Measurements from ENCODE around the gene RAPGEF4. TPM values are rescaled to one million over a fixed set of nuclear protein-coding genes. Genes with fewer than 3 reads are reported as not detected.
A peak's percentile ranks its signal among the peaks of the same experiment; 100 is the strongest.

RAPGEF4 gene
- total RNA-seq, 2 experiments from 2014 or later, result 0.85 to 1.3 TPM

DNA sequence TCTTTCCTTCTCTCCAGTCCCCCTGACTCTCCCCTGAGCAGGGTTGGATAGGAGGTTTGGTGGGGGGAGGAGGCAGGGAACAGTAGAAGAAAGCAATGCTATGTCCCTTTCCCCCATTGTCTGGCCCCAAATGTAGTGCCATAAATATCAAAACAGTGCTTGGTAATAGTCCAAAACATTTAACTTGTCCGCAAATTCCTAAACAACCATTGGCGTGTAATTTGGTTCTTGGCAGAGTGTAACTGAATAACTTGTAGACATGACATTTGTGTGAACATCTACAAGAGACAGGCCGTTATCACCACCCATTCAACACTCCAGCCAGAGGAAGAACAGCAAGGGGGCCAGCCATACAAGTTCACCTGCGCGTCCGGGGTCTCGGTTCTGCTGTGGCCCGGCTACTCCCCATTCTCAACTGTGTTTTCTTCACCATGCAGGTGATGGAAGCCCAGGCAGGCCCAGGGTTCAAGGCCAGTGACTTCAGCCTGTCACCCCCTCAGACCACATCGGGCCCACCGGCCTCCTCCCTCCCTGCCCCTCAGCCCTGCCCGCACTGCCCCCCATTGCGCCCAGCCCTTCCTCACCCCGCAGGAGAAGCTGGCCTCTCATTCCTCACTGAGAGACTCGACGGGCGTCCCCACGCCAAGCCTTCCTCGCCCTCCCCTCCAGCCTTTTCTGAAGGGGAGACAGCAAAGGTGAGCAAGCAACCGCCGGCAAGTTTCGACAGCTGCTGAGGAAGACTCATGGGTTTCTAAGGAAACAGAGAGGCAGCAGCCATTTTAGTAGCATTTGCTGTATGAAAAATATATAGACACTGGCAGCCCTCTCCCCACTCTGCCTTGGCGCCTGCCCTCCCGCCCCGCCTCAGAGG is 699 bp upstream of the RAPGEF4 start:
- ATAC-seq, result peak; percentile 61
- peaks cover 38% of the 10 kb centered on the region for H3K27me3 Mint-ChIP-seq
- DNase-seq, result peak; percentile 55
- no peaks in the 10 kb centered on the region for H3K9me3 Mint-ChIP-seq
- peaks cover 7% of the 10 kb centered on the region for H3K4me1 Mint-ChIP-seq (ENCODE audit: low read depth)
- H3K27ac Mint-ChIP-seq, result no peak overlapping the region
- no peaks in the 10 kb centered on the region for H3K36me3 Mint-ChIP-seq (ENCODE audit: low read depth)
- H3K4me3 Mint-ChIP-seq, result peak overlapping the region; percentile 43
- CTCF ChIA-PET, result no interaction called here
- TF ChIP-seq, protein P1, sequence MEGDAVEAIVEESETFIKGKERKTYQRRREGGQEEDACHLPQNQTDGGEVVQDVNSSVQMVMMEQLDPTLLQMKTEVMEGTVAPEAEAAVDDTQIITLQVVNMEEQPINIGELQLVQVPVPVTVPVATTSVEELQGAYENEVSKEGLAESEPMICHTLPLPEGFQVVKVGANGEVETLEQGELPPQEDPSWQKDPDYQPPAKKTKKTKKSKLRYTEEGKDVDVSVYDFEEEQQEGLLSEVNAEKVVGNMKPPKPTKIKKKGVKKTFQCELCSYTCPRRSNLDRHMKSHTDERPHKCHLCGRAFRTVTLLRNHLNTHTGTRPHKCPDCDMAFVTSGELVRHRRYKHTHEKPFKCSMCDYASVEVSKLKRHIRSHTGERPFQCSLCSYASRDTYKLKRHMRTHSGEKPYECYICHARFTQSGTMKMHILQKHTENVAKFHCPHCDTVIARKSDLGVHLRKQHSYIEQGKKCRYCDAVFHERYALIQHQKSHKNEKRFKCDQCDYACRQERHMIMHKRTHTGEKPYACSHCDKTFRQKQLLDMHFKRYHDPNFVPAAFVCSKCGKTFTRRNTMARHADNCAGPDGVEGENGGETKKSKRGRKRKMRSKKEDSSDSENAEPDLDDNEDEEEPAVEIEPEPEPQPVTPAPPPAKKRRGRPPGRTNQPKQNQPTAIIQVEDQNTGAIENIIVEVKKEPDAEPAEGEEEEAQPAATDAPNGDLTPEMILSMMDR (IDR thresholded peaks at IDR 0.05), result no peak
- POLR2A ChIA-PET, result no interaction called here
- intact Hi-C loops (cut with micrococcal nuclease), result no loop called here

DNA sequence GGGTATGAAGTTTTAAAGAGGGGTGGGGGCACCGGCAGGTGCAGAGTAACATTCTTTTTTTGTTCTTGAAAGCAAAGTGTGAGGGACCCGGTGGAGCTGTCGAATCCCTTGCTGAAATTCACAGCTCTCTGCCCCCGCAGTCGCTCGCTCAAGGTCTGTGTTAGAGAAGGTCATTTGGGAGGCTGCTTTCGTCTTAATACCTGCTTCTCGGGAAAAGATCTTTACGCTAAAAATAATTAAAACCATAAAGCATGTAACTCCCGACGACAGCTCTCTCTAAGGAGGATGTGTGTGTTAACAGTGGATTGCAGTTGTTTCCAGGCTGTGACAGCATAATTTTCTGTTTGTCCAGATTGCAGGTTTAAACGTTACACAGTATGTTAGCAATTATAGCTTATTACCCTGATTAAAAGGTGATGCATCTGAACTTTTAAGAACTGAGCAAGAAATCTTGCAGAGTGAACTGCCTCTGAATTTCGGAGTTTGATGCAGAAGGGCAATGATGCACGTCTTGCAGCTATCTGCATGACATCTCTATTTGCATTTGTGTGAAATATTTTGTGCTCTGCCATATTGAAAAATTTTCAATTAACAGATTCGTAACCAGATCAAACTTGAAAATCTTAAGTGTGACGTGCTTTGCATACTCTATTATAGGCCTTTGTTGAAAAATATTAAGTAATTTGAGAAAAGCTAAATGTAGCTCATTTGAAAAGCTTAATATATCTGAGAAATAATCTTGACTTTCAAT is 954 bp downstream of the RAPGEF4 start:
- peak; percentile 20 for DNase-seq
- ChIA-PET CTCF (interaction anchor here (1.6 kb wide), 1 partner anchor 26 kb away, joined by 5 read pairs; no protein-coding TSS in a partner anchor), POLR2A (interaction anchor here (0.6 kb wide), 1 partner anchor 77 kb away, joined by 4 read pairs; no protein-coding TSS in a partner anchor)
- peak overlapping the region; percentile 67 for H3K4me3 Mint-ChIP-seq
- peak; percentile 17 for ATAC-seq
- intact Hi-C loops (cut with micrococcal nuclease), result no loop called here
- no peaks in the 10 kb centered on the region for H3K9me3 Mint-ChIP-seq
- no peak overlapping the region for H3K27ac Mint-ChIP-seq
- H3K36me3 Mint-ChIP-seq (ENCODE audit: low read depth), result no peaks in the 10 kb centered on the region
- H3K27me3 Mint-ChIP-seq, result peaks cover 38% of the 10 kb centered on the region
- H3K4me1 Mint-ChIP-seq (ENCODE audit: low read depth), result peaks cover 7% of the 10 kb centered on the region
- TF ChIP-seq, protein P1 (IDR thresholded peaks at IDR 0.05), result no peak

DNA sequence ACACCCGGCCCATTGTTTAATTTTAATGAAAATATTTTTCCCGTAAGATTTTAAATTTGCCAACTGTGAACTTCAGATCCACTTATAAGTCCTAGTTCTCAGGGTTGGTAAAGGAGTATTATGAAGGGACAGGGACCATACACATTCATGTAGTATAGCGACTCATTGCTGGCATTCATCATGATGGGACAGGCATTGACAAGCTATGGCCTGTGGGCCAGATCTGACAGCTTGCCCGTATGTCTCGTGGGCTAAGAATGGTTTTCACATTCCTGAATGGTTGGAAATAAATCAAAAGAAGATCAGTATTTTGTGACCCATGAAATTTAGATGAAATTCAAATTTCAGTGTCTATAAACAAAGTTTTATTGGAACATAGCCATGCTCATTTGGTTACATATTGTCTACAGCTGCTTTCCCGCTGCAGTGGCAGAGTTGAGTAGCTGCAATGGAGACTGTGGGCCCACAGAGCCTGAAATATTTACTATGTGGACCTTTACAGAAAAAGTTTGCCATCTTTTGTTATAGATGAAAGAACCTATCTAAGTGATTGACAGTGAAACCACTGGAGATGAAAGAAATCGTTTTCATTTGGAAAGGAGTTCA is 4.1 kb downstream of the RAPGEF4 start:
- Mint-ChIP-seq H3K27me3 (peaks cover 30% of the 10 kb centered on the region), H3K27ac (no peak overlapping the region), H3K4me3 (no peak overlapping the region), H3K4me1 (ENCODE audit: low read depth) (peaks cover 7% of the 10 kb centered on the region), H3K9me3 (peaks cover 7% of the 10 kb centered on the region), H3K36me3 (ENCODE audit: low read depth) (no peaks in the 10 kb centered on the region)
- DNase-seq (no peak), ATAC-seq (no peak)
- ChIA-PET CTCF (no interaction called here), POLR2A (no interaction called here)
- intact Hi-C loops (cut with micrococcal nuclease), result no loop called here
- TF ChIP-seq, protein P1 (IDR thresholded peaks at IDR 0.05), result no peak

DNA sequence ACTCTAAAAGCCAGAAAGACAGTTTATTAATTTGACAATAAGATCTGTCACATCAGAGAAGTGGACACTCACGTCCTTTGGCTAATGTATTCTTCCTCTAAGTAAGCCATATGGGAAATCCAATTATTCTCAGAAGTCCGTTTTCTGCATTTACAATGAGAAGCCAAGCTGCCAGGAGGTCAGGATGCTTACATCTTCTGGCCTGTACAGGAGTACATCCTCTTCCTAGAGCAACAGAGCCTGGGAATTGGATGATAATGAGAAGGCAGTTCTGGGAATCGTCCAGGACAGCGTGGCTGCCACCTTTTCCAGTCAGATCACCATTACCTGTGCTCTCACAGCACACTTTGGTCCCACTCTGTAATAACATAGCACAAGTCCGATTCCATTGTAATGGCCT is 5.2 kb downstream of the RAPGEF4 start:
- CTCF ChIA-PET, result no interaction called here
- no peak for ATAC-seq
- intact Hi-C loops (cut with micrococcal nuclease), result no loop called here
- DNase-seq, result no peak
- TF ChIP-seq, protein P1 (IDR thresholded peaks at IDR 0.05), result no peak
- Mint-ChIP-seq H3K4me1 (ENCODE audit: low read depth) (peaks cover 5% of the 10 kb centered on the region), H3K4me3 (no peak overlapping the region), H3K9me3 (peaks cover 9% of the 10 kb centered on the region), H3K36me3 (ENCODE audit: low read depth) (no peaks in the 10 kb centered on the region), H3K27me3 (peaks cover 26% of the 10 kb centered on the region), H3K27ac (no peak overlapping the region)
- POLR2A ChIA-PET, result no interaction called here

All from activated CD8-positive, alpha-beta T cell treated with anti-CD3 and anti-CD28 coated beads for 36 hours (primary cell).